Fibroblast of upper back skin (primary cell): ENCODE data around the gene XPA.
"Not testable (repeated sequence)": the region's sequence is repeated elsewhere in the genome, so short reads cannot be mapped to it uniquely, and the experiment has no call there.

Experiments
- DNase-seq: peaks from one replicate; pipeline ENCODE4 v3.0.0-alpha.2; 2013

Gene XPA

DNA sequence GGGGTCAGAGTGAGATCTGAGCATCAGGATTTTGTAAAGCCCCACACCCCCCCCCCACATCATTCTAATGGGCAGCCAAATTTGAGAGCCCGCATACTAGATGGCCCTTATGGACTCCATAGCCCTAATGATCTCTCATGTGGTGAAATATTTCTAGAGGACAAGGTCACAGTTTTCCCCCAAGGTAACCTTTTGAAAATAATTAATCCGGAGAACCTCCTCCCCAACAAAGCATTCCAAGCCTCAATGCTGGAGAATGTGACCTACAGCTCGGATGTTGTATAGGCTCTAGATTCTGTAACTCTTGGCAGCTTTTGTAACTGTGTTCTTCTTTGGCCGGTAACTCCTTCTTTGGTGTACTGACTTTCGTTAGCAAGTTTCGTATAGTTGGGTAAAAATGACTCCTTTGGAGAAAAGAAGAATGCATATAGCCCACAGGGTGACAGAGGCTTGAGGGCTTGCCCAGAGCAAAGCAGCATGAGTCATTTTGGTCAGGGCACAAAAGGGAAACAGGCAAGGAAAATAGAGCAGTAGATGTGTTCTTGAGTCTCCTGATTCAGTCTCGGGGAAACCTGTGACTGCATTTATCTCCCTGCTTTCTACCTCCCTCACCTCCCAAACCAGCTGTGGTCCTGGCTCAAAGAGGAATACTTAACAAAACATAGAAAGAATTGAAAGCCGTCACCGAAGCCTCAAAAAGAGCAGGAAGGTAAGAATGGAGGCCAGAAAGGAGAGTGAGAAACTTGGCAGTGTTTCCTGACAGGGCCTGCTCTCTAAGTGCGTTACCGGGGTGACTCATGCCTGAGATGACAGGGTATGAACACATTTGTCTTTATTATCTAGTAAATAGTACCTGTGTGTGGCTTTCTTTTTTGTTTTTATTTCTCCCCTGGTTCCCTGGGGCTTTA, 6.6 kb upstream of the XPA start:
- peak; percentile 74 for DNase-seq

DNA sequence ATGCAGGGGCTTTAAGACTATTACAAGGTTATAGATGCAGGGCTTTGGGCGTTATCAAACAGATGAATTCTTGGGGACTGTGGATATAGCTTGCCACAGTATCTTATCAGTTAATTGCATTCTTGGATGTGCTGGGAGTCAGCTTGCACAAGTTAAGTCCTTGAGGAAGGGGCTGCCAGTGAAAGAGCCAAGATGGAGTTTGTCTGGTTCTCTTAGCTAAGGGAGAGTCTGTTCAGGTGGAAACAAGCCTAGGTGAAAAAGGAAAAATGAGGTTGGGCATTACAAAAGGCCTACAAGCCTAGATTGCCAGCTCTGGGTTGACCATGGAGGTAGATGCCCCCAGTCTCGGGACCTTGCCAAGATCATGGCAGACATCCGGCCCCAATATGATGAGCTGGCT, 2.7 kb upstream of the XPA start:
- not testable (repeated sequence) for DNase-seq

DNA sequence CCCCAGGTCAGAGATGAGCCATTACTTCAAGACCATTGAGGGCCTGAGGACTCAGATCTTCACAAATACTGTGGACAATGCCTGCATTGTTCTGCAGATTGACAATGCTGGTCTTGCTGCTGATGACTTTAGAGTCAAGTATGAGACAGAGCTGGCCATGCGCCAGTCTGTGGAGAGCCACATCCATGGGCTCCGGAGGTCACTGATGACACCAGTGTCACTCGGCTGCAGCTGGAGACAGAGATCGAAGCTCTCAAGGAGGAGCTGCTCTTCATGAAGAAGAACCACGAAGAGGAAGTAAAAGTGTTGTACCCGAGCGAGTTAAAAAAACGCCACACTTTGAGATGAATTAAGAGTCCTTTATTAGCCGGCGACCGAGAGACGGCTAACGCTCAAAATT, 2.1 kb upstream of the XPA start:
- DNase-seq: not testable (repeated sequence)

DNA sequence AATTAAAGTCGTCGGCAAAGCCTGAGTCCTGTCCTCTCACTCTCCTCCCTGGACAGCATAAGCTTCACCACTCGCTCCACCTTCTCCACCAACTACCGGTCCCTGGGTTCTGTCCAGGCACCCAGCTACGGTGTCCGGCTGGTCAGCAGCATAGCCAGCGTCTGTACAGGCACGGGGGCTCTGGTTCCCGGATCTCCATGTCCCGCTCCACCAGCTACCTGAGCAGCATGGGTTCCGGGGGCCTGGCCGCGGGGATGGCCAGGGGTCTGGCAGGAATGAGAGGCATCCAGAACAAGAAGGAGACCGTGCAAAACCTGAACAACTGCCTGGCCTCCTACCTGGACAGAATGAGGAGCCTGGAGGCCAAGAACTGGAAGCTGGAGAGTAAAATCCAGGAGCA, 1.7 kb upstream of the XPA start:
- no peak for DNase-seq

DNA sequence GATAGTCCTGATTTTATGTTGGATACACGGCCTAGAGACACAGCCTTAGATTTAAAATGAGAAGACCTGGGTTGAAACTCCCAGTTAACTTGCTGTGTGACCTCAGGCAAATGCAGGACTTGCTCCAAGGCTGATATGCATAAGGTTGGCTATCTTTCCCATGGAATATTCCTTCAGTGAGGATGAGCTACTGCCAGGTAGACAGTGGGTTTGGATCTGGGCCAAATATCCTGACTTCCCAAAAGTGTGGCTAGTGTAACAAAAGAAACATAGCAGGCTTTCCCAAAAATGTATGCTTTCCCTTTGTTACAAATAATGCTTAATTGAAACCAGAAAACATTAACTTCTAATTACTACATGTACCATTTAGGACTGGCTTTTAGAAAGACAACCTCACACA, 697 bp upstream of the XPA start:
- DNase-seq: no peak

DNA sequence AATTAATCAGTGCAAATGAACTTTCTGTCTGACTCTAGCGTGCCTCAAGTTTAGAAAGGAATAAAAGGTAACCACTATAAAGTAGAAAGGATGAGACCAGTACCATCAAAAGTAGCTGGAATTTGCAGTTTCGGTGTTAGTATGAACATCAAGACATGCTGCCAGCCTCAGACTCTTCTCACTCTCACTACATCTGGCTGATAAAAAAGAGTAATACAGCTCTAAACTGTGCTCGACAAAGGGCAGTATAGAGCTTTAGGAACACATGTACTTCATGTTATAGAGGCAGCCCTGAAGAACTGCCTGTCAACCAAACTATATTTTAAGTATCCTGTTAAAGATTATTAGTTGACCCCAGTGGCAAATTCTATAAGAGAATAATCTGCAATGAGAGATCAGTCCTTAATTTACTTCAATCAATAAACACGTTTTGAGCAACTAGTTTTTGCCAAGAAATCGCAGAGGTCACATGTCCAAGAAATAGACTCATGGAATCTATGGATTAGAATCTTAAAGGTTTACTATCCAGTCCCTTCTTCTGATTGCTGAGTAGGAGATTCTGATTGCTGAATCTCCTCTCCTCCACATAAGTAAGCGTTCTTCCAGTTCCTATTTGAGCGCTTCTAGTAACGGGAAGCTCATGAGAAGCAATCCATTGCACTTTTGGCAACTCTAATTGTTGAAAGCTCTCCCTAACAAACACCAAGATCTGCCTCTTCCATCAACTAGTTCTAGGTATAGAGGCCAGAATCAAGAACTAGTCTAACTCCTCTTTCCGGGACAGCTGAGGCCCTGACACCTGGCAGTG, 941 bp downstream of the XPA start:
- DNase-seq: no peak

DNA sequence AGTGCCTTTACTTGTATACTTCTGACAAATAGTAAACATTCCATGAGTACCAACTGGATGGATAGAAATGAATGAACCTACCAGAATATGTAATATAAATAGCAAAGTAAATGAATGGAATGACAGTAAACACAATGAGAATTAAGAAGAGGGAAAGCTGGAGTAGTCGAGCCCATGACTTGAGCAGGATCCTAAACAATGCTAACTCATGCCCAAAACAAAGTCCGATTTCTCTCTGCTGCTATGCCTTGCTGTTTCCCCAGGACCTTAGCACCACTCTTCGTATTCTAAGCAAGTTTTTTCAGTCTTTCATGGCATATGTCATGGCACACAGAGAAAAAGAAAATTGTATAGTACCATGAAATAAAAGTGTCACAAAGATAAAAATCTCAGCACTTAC, 1.8 kb downstream of the XPA start:
- no peak for DNase-seq

DNA sequence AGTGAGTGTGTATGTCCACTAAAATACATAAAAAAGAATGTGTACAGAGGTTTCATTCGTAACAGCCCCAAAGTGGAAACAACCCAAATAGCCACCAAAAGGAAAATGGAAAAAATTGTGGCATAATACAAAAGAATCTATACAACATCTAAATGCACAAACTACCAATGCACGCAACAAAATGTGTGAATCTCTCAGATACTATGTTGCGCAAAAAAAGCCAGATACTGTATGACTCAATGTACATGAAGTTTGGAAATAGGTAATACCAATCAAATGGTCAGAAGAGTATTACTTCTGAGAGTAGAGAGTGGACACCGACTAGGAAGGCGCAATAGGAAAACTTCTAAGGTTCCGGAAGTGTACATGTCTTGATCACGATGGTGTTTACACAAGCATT, 2.4 kb downstream of the XPA start:
- DNase-seq: no peak

DNA sequence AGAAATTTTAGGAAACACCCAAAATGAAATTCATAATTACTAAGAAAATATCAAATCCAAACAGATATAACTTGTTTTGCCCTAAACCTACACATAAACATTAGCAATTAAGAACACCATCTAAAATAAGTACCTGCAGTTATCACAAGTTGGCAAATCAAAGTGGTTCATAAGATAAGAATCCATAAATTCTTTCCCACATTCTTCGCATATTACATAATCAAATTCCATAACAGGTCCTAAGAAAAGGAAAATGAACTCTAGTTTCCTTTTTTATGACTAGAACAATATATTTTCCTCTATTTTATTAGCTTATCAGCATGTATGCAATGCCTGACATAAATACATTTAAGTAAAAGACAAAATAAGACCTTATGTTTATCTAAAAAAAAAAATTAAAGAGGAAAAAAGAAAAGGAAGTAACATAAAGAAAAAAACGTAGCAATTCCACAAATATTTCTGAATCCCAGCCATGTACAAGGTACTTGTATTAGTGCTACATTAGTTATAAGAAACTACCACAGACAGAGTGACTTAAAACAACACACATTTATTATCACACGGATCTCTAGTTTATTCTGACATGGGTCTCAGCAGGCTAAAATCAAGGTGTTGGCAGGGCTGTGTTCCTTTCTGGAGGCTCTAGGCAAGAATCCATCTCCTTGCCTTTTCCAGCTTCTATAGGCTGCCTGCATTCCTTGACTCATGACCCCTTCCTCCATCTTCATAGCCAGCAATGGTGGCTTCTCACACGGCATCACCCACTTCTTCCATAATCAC, 7.5 kb downstream of the XPA start:
- DNase-seq: peak; percentile 28

DNA sequence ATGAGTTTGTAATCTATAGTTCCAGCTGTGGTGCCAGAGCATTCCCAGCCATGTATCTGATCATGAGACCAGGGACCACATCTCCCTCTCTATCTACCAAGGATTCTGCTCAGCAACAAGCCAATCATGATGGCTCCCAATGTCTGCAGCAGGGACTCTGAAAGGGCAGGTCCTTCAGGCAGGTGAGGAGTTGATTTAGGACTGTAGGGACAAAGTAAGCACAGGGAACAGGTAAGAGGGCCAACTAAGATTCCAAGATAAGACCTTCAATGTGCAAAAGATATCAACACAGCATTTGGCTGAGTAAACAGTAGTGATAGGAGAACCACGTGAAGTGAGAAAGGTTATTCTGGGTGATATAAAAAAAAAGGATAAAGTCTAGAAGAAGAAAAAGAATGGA, 8.5 kb downstream of the XPA start:
- DNase-seq: no peak

DNA sequence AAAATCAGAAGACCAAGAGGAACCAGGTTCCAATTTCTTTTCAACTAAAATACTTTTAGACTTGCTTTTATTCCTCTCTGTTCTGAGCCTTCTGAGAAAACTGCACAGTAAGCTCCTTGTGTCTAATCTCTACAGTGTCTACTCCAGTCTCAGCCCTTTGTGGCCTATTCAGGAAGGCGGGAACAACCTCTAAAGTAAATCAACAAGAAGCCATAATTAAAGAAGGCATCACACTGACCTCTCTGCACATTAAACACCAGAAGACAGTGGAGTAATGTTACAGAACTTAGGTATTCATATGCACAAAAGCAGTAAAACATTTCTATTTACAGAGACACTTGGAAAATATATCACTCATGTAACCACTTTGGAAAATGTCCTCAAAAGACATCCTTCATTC, 14.9 kb downstream of the XPA start:
- no peak for DNase-seq

DNA sequence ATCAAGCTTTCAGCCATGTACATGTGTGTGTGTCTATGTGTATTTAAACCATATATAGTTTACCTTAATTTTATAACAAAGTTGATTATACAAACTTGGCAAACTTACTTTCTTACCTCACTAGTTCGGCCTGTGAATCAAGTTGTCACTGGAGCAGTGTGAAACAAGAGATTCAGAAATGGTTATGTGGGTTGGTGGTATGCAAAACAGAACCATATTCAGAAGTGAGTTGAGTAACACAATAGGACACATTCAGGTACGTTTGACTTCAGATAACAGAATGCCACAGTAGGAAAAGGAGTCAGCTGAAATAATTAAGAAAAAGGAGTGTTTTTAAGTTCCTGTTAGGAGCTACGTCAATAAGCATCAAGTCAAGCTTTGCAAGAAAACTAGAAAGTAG, 21.5 kb downstream of the XPA start:
- no peak for DNase-seq

DNA sequence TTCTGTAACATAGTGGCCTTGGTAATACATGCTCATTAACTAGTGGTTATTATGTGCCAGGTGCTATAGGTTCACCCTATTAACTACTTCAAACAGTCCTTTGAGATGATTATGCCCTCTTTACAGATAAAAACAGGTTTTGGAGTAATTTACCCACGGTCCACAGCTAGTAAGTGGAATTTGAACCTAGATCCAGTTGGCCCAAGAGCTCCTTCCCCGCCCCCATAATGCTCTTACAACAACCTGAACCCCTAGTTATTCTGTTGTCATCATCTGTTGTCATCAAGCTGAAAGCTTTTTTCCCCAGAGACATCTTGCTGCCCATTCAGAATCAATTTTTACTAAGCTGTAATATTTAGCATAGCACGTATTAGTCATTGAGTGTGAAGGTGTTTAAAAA, 23.2 kb downstream of the XPA start:
- no peak for DNase-seq

DNA sequence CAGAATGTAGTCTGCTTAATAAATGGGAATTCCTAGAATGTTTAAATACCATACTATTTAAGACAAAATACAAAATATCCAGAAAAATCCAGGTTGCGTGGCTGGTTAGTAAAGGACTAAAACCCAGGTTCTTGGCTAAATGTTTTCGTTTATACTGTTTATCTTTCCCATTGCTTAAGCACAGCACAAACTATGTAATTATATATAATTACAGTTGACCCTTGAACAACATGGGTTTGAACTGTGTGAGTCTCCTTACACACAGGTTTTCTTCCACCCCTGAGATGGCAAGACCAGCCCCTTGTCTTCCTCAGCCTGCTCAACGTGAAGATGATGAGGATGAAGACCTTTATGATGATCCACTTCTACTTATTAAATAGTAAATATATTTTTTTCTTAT, 24.7 kb downstream of the XPA start:
- DNase-seq: no peak

DNA sequence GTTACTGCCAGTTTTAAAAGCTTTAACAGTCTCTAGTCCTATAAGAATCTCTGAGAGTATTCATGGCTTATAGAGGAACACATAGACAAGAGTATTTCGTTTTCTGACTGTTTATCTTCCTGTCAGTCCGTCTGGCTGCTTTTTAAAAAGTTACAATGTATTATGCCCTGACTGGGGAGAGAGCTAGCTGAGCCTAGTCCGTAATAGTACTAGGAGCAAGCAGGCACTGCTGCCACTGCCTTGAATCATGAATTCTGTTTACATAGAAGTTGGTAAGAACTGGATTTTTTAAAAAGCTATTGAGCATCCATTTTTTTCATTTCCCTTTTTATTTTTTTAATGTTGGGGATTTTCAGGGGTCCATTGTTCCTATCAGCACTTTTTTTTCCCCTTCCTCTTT, 26.6 kb downstream of the XPA start:
- DNase-seq: no peak

DNA sequence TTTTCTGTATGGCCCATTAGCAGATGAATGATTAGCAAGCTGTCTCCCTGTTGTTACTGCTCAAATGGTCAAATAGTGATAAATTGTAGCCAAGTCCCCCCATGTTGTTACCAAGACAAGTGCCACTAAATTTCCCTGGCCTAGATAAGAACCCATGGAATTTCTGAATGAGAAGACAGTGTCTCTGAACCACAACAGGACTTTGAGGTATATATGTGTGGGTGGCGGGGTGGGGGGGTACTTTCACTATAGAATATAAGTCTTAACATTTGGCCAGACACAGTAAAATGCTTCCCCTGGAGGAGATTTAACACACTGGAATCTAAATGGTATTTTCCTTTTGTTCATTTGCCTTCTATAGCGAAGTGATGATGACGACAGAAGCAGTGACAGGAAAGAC, 28.7 kb downstream of the XPA start:
- DNase-seq: no peak

DNA sequence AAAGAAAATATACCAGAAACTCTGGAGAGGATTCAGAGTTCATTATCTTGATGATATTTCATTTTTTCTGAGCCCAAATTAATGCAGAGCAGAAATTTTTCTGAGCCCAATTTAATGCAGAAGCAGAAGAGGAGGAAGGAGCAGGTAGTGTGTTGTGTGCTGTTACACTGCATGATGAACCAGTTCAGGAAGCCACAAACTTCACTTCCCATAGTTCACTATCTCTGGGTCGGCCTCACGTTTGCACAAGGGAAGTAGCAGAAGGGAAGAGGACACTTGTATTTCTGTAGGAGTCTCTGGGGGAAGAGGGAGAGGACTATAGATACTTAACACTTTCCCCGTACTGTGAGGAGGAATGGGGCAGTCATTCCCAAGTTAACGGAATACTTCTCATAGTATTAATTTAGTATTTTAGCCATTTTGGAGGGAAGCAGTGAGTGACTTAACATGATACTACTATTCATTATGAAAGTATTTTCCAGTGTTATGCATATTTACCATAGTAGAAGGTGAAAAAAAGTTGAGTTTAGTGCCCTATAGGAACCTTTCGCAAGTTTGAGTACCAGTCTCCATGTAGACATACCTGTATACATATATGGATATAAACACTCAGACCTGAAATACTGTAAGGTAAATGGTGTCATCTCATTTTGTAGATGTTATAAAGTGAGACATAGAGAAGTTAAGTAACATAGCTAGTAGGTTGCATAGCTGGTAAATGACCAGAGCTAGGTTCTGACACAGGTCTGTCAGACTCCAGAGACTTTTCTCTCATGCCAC, 30.0 kb downstream of the XPA start:
- DNase-seq: no peak

DNA sequence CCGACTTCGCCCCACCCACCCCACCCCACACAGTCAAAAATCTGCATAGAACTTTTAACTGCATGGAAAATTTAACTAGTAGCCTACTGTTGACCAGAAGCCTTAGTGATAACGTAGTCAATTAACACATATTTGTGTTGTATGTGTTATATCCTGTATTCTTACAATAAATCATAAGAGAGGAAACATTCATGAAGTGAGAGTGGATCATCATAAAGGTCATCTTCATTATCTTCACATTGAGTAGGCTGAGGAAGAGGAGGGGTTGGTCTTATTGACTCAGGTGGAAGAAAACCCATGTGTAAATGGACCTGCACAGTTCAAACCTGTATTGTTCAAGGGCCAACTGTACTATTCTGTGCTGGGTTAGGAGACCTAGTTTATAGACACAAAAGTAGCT, 31.4 kb downstream of the XPA start:
- DNase-seq: no peak

DNA sequence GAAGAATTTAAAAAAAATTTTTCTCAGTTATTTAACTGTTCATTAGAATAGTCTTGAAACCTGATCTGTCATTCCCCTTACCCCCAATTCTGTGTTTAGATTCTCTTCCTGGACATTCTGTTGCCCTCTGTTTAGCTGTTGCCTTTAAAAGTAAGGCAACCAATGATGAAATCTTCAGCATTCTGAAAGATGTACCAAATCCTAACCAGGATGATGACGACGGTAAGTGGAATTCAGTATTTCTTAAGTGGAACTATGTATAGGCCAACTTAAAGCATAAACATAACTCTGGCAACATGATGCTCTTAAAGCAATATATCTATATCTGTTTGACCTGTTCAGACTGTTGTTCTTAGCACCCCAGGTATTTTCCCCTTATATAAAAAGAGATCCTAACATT, 36.3 kb downstream of the XPA start:
- no peak for DNase-seq

DNA sequence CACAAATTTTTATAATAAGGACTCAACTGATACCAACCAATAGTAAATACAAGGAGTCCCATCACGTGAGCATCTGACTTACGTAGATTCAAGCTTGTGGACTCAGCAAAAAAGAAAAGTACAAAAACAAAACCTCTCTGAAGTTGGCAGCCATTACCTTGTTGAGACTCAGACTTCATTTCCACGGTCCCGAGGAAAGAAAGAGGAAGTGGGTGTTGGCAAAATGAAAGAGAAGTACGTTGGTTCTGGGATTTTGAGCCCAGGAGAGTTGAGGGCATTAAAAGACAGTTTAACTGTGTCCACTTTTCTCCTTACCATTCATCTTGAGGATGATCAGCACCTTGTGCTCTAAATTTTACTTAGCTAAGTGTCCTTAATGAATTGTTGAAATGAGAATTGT, 36.8 kb downstream of the XPA start:
- DNase-seq: no peak

DNA sequence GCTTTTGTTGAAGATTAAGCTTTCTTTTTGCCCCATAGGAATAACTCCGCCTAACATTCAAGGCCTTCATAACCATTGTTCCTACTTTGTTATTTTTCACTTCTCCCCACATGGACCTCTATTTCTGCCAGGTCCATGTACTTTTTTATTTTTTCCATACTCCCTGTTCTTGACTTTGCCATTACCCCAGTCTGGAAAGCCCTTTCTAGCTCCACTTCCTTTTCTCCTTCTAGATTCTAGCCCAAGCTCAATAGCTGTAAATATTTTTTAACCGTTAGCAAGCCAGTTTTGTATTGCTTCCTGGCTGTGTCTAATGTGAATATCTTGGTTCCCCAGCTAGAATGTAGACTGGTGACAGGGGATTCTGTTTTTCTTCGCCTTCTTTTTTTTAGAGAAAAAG, 37.4 kb downstream of the XPA start:
- no peak for DNase-seq

DNA sequence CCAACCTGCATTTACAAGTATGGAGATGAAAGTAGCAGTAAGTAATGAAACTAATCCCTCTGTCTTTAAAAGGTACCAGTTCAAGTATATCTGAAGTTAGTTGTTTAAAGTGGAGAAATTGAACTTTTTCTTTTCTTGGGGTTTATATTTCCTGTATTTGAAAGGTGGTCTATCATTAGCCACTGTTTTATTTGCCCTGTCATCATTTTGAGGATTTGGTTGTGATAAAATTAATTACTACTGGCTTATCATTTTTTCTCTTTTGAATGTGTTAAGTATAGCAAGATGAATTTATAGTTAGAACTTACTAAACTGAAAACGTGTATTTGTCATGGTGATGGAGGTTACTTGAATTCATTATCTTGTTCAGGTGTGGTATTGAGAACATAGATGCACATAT, 38.4 kb downstream of the XPA start:
- no peak for DNase-seq

DNA sequence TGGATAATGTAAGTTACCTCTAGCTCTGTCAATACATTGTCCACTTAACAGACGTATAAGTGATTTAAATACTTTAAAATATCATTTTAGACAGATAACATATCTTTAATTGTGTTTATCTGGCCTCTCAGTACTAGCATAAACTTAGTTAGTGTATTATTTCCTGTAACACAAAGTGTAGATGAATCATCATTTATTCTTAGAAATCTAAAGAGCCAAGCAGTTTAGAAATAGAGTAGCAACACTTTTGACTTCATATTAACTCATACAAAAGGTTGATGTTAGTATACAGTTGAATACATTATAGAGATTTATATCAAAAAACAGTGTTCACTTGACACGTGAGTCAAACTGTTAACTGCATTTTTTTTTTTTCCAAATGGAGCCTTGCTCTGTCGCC, 45.5 kb downstream of the XPA start:
- no peak for DNase-seq
